Panc1 (cell line): ENCODE measurements around the gene CLMP. TPM values are rescaled to one million over a fixed set of nuclear protein-coding genes. Genes with fewer than 3 reads are reported as not detected.
"Not testable (repeated sequence)": the region's sequence is repeated elsewhere in the genome, so short reads cannot be mapped to it uniquely, and the experiment has no call there.

ENCODE experiments used
- ATAC-seq: fragments of 200-7000 bp; cut with Tn5 transposase; 2 replicates; pipeline ENCODE4 v1.9.1; 2020; ENCODE audit warnings: mild to moderate bottlenecking, moderate library complexity
- BruUV-seq: library from RNA; stranded (reverse); fragments of 400-500 nt; replicated peaks from 2 replicates; lab custom pipeline; 2021; lab: Mats Ljungman, UMichigan
- CTCF ChIA-PET: fragments of 300-600 bp; sonication (Branson Sonifier 250); formaldehyde crosslinking; loops from one replicate; lab custom pipeline; 2022; ENCODE audit warnings: antibody characterized with exemption; lab: Charles Lee
- POLR2A ChIA-PET: fragments of 300-600 bp; sonication (Branson Sonifier 250); formaldehyde crosslinking; loops from one replicate; lab custom pipeline; 2022; ENCODE audit warnings: antibody characterized with exemption; lab: Charles Lee
- DNase-seq: peaks from one replicate; pipeline ENCODE4 v3.0.0-alpha.2; 2010; ENCODE audit warnings: low read depth, low spot score
- H3K27ac ChIP-seq: 2 replicates; pipeline ENCODE4 v1.5.1; 2011; ENCODE audit warnings: mild to moderate bottlenecking, low read length, inconsistent platforms
- H3K27me3 ChIP-seq: fragments of 200-500 bp; sonication (Bioruptor generic); 2 replicates; pipeline ENCODE4 v1.6.0; 2014; ENCODE audit warnings: low read length, inconsistent platforms; ENCODE audit not compliant: control insufficient read depth, insufficient read depth
- H3K36me3 ChIP-seq: fragments of 200-500 bp; sonication (Bioruptor generic); 2 replicates; pipeline ENCODE4 v1.5.1; 2014; ENCODE audit warnings: inconsistent platforms, mild to moderate bottlenecking, low read length, moderate library complexity; ENCODE audit not compliant: control insufficient read depth, insufficient read depth
- H3K4me1 ChIP-seq: 2 replicates; pipeline ENCODE4 v1.5.1; 2011; ENCODE audit warnings: inconsistent platforms, mild to moderate bottlenecking, low read length, moderate library complexity; ENCODE audit not compliant: control insufficient read depth, insufficient read depth
- H3K4me3 ChIP-seq, 2 experiments: 2 replicates each; pipeline ENCODE4 v1.5.1; 2011 to 2012; ENCODE audit warnings: low read depth in 2 of 2, low read length in 2 of 2, mild to moderate bottlenecking in 2 of 2, inconsistent platforms in 1 of 2, moderate library complexity in 1 of 2
- H3K9me3 ChIP-seq: fragments of 200-500 bp; sonication (Bioruptor generic); 2 replicates; pipeline ENCODE4 v1.5.1; 2014; ENCODE audit warnings: low read depth, mild to moderate bottlenecking, inconsistent platforms, low read length, moderate library complexity; ENCODE audit not compliant: control insufficient read depth, insufficient read depth
- CTCF ChIP-seq: fragments of 450-650 bp; IDR thresholded peaks from 2 replicates; pipeline ENCODE4 v1.5.1; 2017; ENCODE audit warnings: mild to moderate bottlenecking
- POLR2AphosphoS5 ChIP-seq: IDR thresholded peaks from 2 replicates; pipeline ENCODE4 v1.6.1; 2012; ENCODE audit warnings: mild to moderate bottlenecking, low read depth, low read length, moderate library complexity
- REST ChIP-seq, 2 experiments: IDR thresholded peaks; 2 replicates each; pipeline ENCODE4 v1.6.1; 2011 to 2012; ENCODE audit warnings: low read depth in 2 of 2, control low read depth in 1 of 2, low read length in 1 of 2, mild to moderate bottlenecking in 1 of 2, moderate library complexity in 1 of 2; ENCODE audit not compliant: insufficient read depth in 1 of 2
- SIN3A ChIP-seq: IDR thresholded peaks from 2 replicates; pipeline ENCODE4 v1.6.1; 2012; ENCODE audit warnings: low read depth, mild to moderate bottlenecking, low read length, moderate library complexity, borderline replicate concordance; ENCODE audit not compliant: insufficient read depth
- TCF7L2 ChIP-seq: IDR thresholded peaks from 2 replicates; pipeline ENCODE4 v1.6.1; 2011; ENCODE audit warnings: mild to moderate bottlenecking, low read depth, low read length, inconsistent platforms
- in situ Hi-C: cut with HindIII; loops from 2 replicates; pipeline ENCODE4 v1.10.0; 2016; ENCODE audit warnings: low sequenced_read_pairs, low pct_unique_long_range_greater_than_20kb
- intact Hi-C: fragments of 100-400 bp; cut with micrococcal nuclease; formaldehyde crosslinking; loops from one replicate; pipeline ENCODE4 v1.10.0; 2022; ENCODE audit not compliant: unreplicated experiment
- total RNA-seq: library from RNA; stranded (reverse); gene quantifications from one replicate; pipeline ENCODE4 v1.2.1, GENCODE V29; 2021; ENCODE audit not compliant: unreplicated experiment

The CLMP gene
- total RNA-seq, 1 experiment from 2014 or later: 1.5 TPM

DNA sequence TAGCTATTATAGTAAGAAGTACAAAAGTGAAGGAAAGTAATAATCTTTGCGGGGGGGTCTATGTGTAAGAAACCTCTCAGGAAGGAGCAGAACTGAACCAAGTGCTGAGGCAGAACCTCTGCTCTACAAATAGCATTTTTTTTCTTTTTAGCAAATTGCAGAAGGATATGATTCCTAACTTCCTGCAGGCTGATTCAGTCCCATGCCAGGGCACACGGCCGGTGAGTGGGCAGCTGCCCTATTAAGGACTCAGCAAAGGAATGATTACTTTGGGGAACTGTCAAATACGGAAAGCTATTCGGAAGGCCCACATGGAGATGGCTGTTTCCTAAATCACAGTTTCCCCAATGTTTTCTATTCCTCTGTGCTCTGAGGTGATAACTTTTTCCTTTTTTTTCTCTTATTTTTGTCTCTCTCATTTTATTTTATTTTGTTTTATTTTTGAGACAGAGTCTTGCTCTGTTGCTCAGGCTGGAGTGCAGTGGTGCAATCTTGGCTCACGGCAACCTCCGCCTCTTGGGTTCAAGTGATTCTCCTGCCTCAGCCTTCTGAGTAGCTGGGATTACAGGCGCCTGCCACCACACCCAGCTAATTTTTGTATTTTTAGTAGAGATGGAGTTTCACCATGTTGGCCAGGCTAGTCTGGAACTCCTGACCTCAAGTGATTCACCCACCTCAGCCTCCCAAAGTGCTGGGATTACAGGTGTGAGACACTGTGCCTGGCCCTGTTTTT lies 62.8 kb downstream of the CLMP start:
- BruUV-seq, H3K27me3 ChIP-seq, in situ Hi-C loops, H3K27ac ChIP-seq, intact Hi-C loops, H3K9me3 ChIP-seq, H3K4me3 ChIP-seq, H3K36me3 ChIP-seq, ATAC-seq, DNase-seq, H3K4me1 ChIP-seq: not testable (repeated sequence)
- CTCF ChIA-PET: interaction anchor here (0.6 kb wide), 1 partner anchor 362 kb away, joined by 4 read pairs; no protein-coding TSS in a partner anchor
- POLR2A ChIA-PET: interaction anchor here (0.7 kb wide), 1 partner anchor 70 kb away, joined by 7 read pairs; the partner anchor contains the start of gene HSPA8

DNA sequence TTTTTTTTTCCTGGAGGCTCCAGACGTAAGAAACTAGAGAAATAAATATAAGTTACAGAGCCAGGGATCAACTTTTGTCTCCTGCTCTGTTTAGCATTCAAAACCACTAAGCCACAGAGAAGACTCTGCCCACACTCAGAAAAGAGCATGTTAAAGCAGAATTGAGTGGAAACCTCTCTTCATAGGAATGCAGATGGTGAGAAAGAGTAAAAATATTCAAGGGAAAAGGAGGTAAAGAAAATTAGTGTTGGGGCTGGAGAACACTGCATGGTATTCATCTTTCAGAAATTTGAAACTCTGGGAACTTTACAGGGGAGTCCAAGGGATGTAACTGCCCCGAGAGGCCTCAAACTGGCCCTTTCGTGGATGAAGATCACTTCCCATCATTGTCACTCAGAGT lies 65.1 kb downstream of the CLMP start:
- H3K36me3 ChIP-seq: no peaks in the 10 kb centered on the region
- DNase-seq (no peak), ATAC-seq (0 out of 2 replicates have a peak, but pooled peaks have one; percentile 23)
- no TSS peak for BruUV-seq
- no peaks in the 10 kb centered on the region for H3K4me1 ChIP-seq
- no peak overlapping the region for H3K4me3 ChIP-seq
- TF ChIP-seq TCF7L2 (no peak), POLR2AphosphoS5 (no peak), SIN3A (no peak), CTCF (no peak), REST (IDR thresholded peaks at IDR 0.05; ENCODE audit: insufficient read depth in 1 of 2, low read depth in 2 of 2, low read length in 1 of 2) (no peak)
- in situ Hi-C loops: no loop called here
- POLR2A ChIA-PET: no interaction called here
- CTCF ChIA-PET: no interaction called here
- H3K27ac ChIP-seq: no peak overlapping the region
- intact Hi-C loops: no loop called here
- no peaks in the 10 kb centered on the region for H3K9me3 ChIP-seq
- H3K27me3 ChIP-seq: no peaks in the 10 kb centered on the region

GRCh38 chr11:123125169-123125568 lies 69.9 kb downstream of the CLMP start:
- peak; percentile 63 for ATAC-seq
- no peak overlapping the region for H3K4me3 ChIP-seq
- in situ Hi-C loops (no loop called here), intact Hi-C loops (no loop called here)
- no peak overlapping the region for H3K27ac ChIP-seq
- ChIA-PET CTCF (no interaction called here), POLR2A (no interaction called here)
- no peaks in the 10 kb centered on the region for H3K27me3 ChIP-seq
- H3K36me3 ChIP-seq: no peaks in the 10 kb centered on the region
- no peak for DNase-seq
- H3K9me3 ChIP-seq: no peaks in the 10 kb centered on the region
- TF ChIP-seq CTCF (no peak), POLR2AphosphoS5 (no peak), TCF7L2 (no peak), SIN3A (no peak), REST (IDR thresholded peaks at IDR 0.05; ENCODE audit: insufficient read depth in 1 of 2, low read depth in 2 of 2, low read length in 1 of 2) (no peak)
- H3K4me1 ChIP-seq: no peaks in the 10 kb centered on the region
- BruUV-seq: no TSS peak
